CD4-positive, alpha-beta T cell treated with Interferon alpha-2 for 1 hour (primary cell): ENCODE results near the gene DPM3.
"Not testable (repeated sequence)": the region's sequence is repeated elsewhere in the genome, so short reads cannot be mapped to it uniquely, and the experiment has no call there.

Experiments used
- DNase-seq, 2 donors: peaks; one replicate each; pipeline ENCODE4 v3.0.0-alpha.2; 2020 to 2022

Gene DPM3

GRCh38 chr1:155175281-155175926, 35.1 kb upstream of the DPM3 start:
- no peak for DNase-seq

GRCh38 chr1:155174324-155175280, 34.3 kb upstream of the DPM3 start:
- peak; percentile 54 to 75 for DNase-seq

- DNase-seq: peak; percentile 64 to 78
Observed at GRCh38 chr1:155173478-155174323, 33.4 kb upstream of the DPM3 start, which contains the start of gene TRIM46. Gene TRIM46, plus strand, starts transcription at chr1:155173849. Its CDS starts 118 bp downstream, at chr1:155173967.

- DNase-seq: peak; percentile 96
Observed at GRCh38 chr1:155172732-155173477, 32.6 kb upstream of the DPM3 start, which contains the start of gene KRTCAP2. Gene KRTCAP2, minus strand, starts transcription at chr1:155173304. Its CDS starts 80 bp downstream, at chr1:155173224.

- DNase-seq: no peak
Observed at GRCh38 chr1:155171836-155172731, 31.8 kb upstream of the DPM3 start.

GRCh38 chr1:155170806-155171205, 30.5 kb upstream of the DPM3 start:
- no peak for DNase-seq

- no peak for DNase-seq
Observed at GRCh38 chr1:155170101-155170785, 29.9 kb upstream of the DPM3 start.

GRCh38 chr1:155169541-155169940, 29.2 kb upstream of the DPM3 start:
- DNase-seq: no peak

GRCh38 chr1:155168456-155169210, 28.3 kb upstream of the DPM3 start:
- DNase-seq: no peak

- DNase-seq: not testable (repeated sequence)
Observed at GRCh38 chr1:155168105-155168445, 27.7 kb upstream of the DPM3 start.

GRCh38 chr1:155167166-155168104, 27.1 kb upstream of the DPM3 start:
- peak; percentile 85 to 87 for DNase-seq

GRCh38 chr1:155166471-155167165, 26.3 kb upstream of the DPM3 start:
- DNase-seq: no peak

- DNase-seq: no peak
Observed at GRCh38 chr1:155166051-155166470, 25.7 kb upstream of the DPM3 start.

- DNase-seq: not testable (repeated sequence)
Observed at GRCh38 chr1:155164625-155165024, 24.3 kb upstream of the DPM3 start.

- DNase-seq: not testable (repeated sequence)
Observed at GRCh38 chr1:155163785-155164184, 23.5 kb upstream of the DPM3 start.

- not testable (repeated sequence) for DNase-seq
Observed at GRCh38 chr1:155162631-155163030, 22.3 kb upstream of the DPM3 start.

- DNase-seq: no peak
Observed at GRCh38 chr1:155160128-155160527, 19.8 kb upstream of the DPM3 start.

- no peak for DNase-seq
Observed at GRCh38 chr1:155158991-155159390, 18.7 kb upstream of the DPM3 start.
